Natural killer cell (primary cell): ENCODE results near the gene KIF5C. TPM values are rescaled to one million over a fixed set of nuclear protein-coding genes. Genes with fewer than 3 reads are reported as not detected.

ENCODE experiments used
- ATAC-seq, 3 donors: fragments of 150-1000 bp in 2 of 3; fragments of 200-7000 bp in 1 of 3; cut with Tn5 transposase; 1 replicate in 1 of 3; 2 replicates in 2 of 3; pipeline ENCODE4 v1.10.0; 2021; ENCODE audit warnings: mild to moderate bottlenecking in 2 of 3, moderate library complexity in 2 of 3
- DNase-seq, 2 donors: peaks; one replicate each; pipeline versions ENCODE4 v3.0.0 to v3.0.0-alpha.2; 2013 to 2021; ENCODE audit warnings: mixed read lengths in 1 of 2
- H3K27ac ChIP-seq: one replicate; pipeline ENCODE4 v1.5.1; 2013; ENCODE audit warnings: mild to moderate bottlenecking, low read length
- H3K27me3 ChIP-seq: one replicate; pipeline ENCODE4 v1.6.1; 2013; ENCODE audit warnings: low read length; ENCODE audit not compliant: control insufficient read depth, insufficient read depth
- H3K36me3 ChIP-seq: one replicate; pipeline ENCODE4 v1.6.1; 2013; ENCODE audit warnings: low read length; ENCODE audit not compliant: control insufficient read depth, insufficient read depth
- H3K4me1 ChIP-seq: one replicate; pipeline ENCODE4 v1.6.1; 2013; ENCODE audit warnings: low read length; ENCODE audit not compliant: control insufficient read depth, insufficient read depth
- H3K4me3 ChIP-seq: one replicate; pipeline ENCODE4 v1.5.1; 2013; ENCODE audit warnings: low read length
- H3K9me3 ChIP-seq: one replicate; pipeline ENCODE4 v1.6.1; 2013; ENCODE audit warnings: low read length; ENCODE audit not compliant: control insufficient read depth, insufficient read depth
- H3K27ac Mint-ChIP-seq, 2 donors: one replicate each; pipeline ENCODE4 v1.8.0; 2022; ENCODE audit warnings: mild to moderate bottlenecking in 2 of 2, mixed read lengths in 2 of 2, moderate library complexity in 1 of 2
- H3K27me3 Mint-ChIP-seq, 2 donors: one replicate each; pipeline ENCODE4 v1.8.0; 2022; ENCODE audit warnings: low read depth in 2 of 2, mixed read lengths in 2 of 2
- H3K36me3 Mint-ChIP-seq: one replicate; pipeline ENCODE4 v1.8.0; 2022; ENCODE audit warnings: mixed read lengths
- H3K4me1 Mint-ChIP-seq, 2 donors: one replicate each; pipeline ENCODE4 v1.8.0; 2022; ENCODE audit warnings: mixed read lengths in 2 of 2
- H3K4me3 Mint-ChIP-seq: one replicate; pipeline ENCODE4 v1.8.0; 2022; ENCODE audit warnings: mild to moderate bottlenecking, moderate library complexity, mixed read lengths
- H3K9me3 Mint-ChIP-seq, 2 donors: one replicate each; pipeline ENCODE4 v1.8.0; 2022; ENCODE audit warnings: mixed read lengths in 2 of 2
- CTCF ChIP-seq: fragments of 200-600 bp; IDR thresholded peaks from one replicate; pipeline ENCODE4 v1.8.0; 2022; ENCODE audit warnings: antibody characterized with exemption
- WGBS: methylation state at CpG from one replicate; pipeline ENCODE4 v1.1.7; 2013; ENCODE audit warnings: missing lambda C conversion rate; ENCODE audit not compliant: insufficient coverage; 5-methylcytosine and 5-hydroxymethylcytosine counted together
- intact Hi-C: fragments of 100-400 bp; cut with micrococcal nuclease; formaldehyde crosslinking; loops from one replicate; pipeline ENCODE4 v1.14.2; 2022
- total RNA-seq, 4 donors: library from RNA; stranded (reverse); fragments of 120-200 nt in 1 of 4; gene quantifications; one replicate each; pipeline versions ENCODE4 v1.2.3 to v1.2.4, GENCODE V29; 2013 to 2022

Gene KIF5C
- total RNA-seq, 3 donors from 2014 or later (not counting 1 experiment from before 2014, with no cell fraction given): 0.42 to 2.7 (median 1.8) TPM

- peaks cover 12 to 16% of the 10 kb centered on the region in 2 donors for H3K27me3 Mint-ChIP-seq
- no peak overlapping the region for H3K4me3 Mint-ChIP-seq
- H3K9me3 Mint-ChIP-seq: peaks cover 2 to 3% of the 10 kb centered on the region in 2 donors
- H3K27ac ChIP-seq: no peak overlapping the region
- H3K4me3 ChIP-seq: no peak overlapping the region
- H3K27ac Mint-ChIP-seq: no peak overlapping the region
- no peaks in the 10 kb centered on the region for H3K4me1 ChIP-seq
- DNase-seq (no peak), ATAC-seq (no peak)
- no peaks in the 10 kb centered on the region for H3K27me3 ChIP-seq
- intact Hi-C loops: no loop called here
- H3K36me3 ChIP-seq: no peaks in the 10 kb centered on the region
- peaks cover 5% of the 10 kb centered on the region for H3K36me3 Mint-ChIP-seq
- 95% methylated on average over 8 of the region's 8 CpGs for WGBS
- TF ChIP-seq CTCF: no peak
- H3K9me3 ChIP-seq: no peaks in the 10 kb centered on the region
- H3K4me1 Mint-ChIP-seq: no peaks in the 10 kb centered on the region
These were observed 38.5 kb downstream of the KIF5C start for GRCh38 chr2:148913492-148913891.

DNA sequence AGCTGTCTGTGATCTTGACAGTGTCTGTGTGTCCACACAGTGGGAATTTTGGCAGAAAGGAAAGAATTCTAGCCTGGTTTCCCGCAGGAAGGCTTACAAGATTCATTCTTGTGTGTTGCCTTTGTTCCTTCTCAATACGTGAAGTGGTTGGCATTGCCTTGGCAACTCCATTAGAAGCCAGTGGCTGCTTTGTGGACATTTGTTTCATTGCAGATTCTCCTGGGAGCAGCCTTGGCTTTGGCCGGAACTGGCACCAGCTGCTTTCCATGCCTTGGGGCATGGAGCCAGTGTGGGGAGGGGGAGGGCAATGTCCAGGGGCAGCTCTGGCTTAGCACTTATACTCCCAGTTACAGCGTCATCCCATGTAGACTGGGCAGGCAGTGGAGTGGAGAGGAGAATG lies 39.4 kb downstream of the KIF5C start:
- Mint-ChIP-seq H3K4me3 (no peak overlapping the region), H3K36me3 (peaks cover 11% of the 10 kb centered on the region), H3K27me3 (peaks cover 12 to 13% of the 10 kb centered on the region in 2 donors), H3K9me3 (peaks cover 8 to 9% of the 10 kb centered on the region in 2 donors), H3K4me1 (no peaks in the 10 kb centered on the region), H3K27ac (no peak overlapping the region)
- DNase-seq: no peak
- Histone ChIP-seq H3K4me3 (no peak overlapping the region), H3K27me3 (no peaks in the 10 kb centered on the region), H3K4me1 (no peaks in the 10 kb centered on the region), H3K27ac (no peak overlapping the region), H3K9me3 (no peaks in the 10 kb centered on the region), H3K36me3 (no peaks in the 10 kb centered on the region)
- intact Hi-C loops: no loop called here
- no peak for TF ChIP-seq CTCF
- WGBS: 89% methylated on average over 4 of the region's 4 CpGs
- no peak for ATAC-seq

GRCh38 chr2:148917431-148917830 lies 42.4 kb downstream of the KIF5C start:
- no peaks in the 10 kb centered on the region for H3K4me1 Mint-ChIP-seq
- ATAC-seq (no peak), DNase-seq (no peak)
- WGBS: 81% methylated on average over 1 of the region's 1 CpG
- H3K27me3 ChIP-seq: no peaks in the 10 kb centered on the region
- peaks cover 8 to 9% of the 10 kb centered on the region in 2 donors for H3K9me3 Mint-ChIP-seq
- H3K4me3 ChIP-seq: no peak overlapping the region
- no peaks in the 10 kb centered on the region for H3K27me3 Mint-ChIP-seq
- H3K4me1 ChIP-seq: no peaks in the 10 kb centered on the region
- H3K36me3 Mint-ChIP-seq: peaks cover 11% of the 10 kb centered on the region
- no peaks in the 10 kb centered on the region for H3K9me3 ChIP-seq
- TF ChIP-seq CTCF: no peak
- H3K36me3 ChIP-seq: no peaks in the 10 kb centered on the region
- H3K27ac ChIP-seq: no peak overlapping the region
- H3K27ac Mint-ChIP-seq: no peak overlapping the region
- intact Hi-C loops: no loop called here
- no peak overlapping the region for H3K4me3 Mint-ChIP-seq

GRCh38 chr2:148918554-148918953 lies 43.5 kb downstream of the KIF5C start:
- intact Hi-C loops: no loop called here
- Mint-ChIP-seq H3K27ac (no peak overlapping the region), H3K27me3 (no peaks in the 10 kb centered on the region), H3K36me3 (peaks cover 11% of the 10 kb centered on the region), H3K9me3 (peaks cover 8 to 9% of the 10 kb centered on the region in 2 donors), H3K4me3 (no peak overlapping the region), H3K4me1 (no peaks in the 10 kb centered on the region)
- Histone ChIP-seq H3K9me3 (no peaks in the 10 kb centered on the region), H3K27ac (no peak overlapping the region), H3K4me3 (no peak overlapping the region), H3K36me3 (no peaks in the 10 kb centered on the region), H3K4me1 (no peaks in the 10 kb centered on the region), H3K27me3 (no peaks in the 10 kb centered on the region)
- no peak for DNase-seq
- 81% methylated on average over 2 of the region's 2 CpGs for WGBS
- no peak for TF ChIP-seq CTCF
- ATAC-seq: no peak
